Cardiac muscle cell (in vitro differentiated cells and primary cell): ENCODE measurements around the gene SNTB2. TPM values are rescaled to one million over a fixed set of nuclear protein-coding genes. Genes with fewer than 3 reads are reported as not detected.

Source experiments
- DNase-seq, 2 donors: peaks; one replicate each; pipeline versions ENCODE4 v3.0.0 to v3.0.0-alpha.2; 2010 to 2017; ENCODE audit warnings: low read depth in 1 of 2, low spot score in 1 of 2
- H3K27ac ChIP-seq: fragments of 200-600 bp; sonication (generic); 2 replicates; pipeline ENCODE4 v1.5.1; 2016
- H3K27me3 ChIP-seq: fragments of 200-600 bp; sonication (generic); 2 replicates; pipeline ENCODE4 v1.6.0; 2016; ENCODE audit warnings: control low read depth
- H3K36me3 ChIP-seq: fragments of 200-600 bp; sonication (generic); 2 replicates; pipeline ENCODE4 v1.5.1; 2016; ENCODE audit warnings: control low read depth
- H3K4me1 ChIP-seq: fragments of 200-600 bp; sonication (generic); 2 replicates; pipeline ENCODE4 v1.8.1; 2017; ENCODE audit warnings: low read depth, mild to moderate bottlenecking, mixed run types
- H3K4me3 ChIP-seq: fragments of 200-600 bp; sonication (generic); 2 replicates; pipeline ENCODE4 v1.5.1; 2016; ENCODE audit warnings: mild to moderate bottlenecking
- H3K9me3 ChIP-seq: fragments of 200-600 bp; sonication (generic); 2 replicates; pipeline ENCODE4 v1.5.1; 2017; ENCODE audit warnings: low read depth, mild to moderate bottlenecking, control low read depth
- CTCF ChIP-seq: IDR thresholded peaks from 2 replicates; pipeline ENCODE4 v1.5.1; 2012; ENCODE audit warnings: low read depth, mild to moderate bottlenecking, low read length
- polyA plus RNA-seq: library from polyadenylated mRNA; unstranded; fragments of >200 nt; fragmentation: Nextera tagmentation; extraction: Ambion mirVana; gene quantifications from 2 replicates; pipeline ENCODE4 v1.2.1, GENCODE V29; 2016
- total RNA-seq: library from RNA; depleted of rRNA; stranded (reverse); fragments of >200 nt; gene quantifications from 2 replicates; pipeline ENCODE4 v1.2.3, GENCODE V29; 2016

SNTB2 gene
- total and polyA plus RNA-seq, 2 experiments from 2014 or later, result 12.7 to 17.1 TPM

DNA sequence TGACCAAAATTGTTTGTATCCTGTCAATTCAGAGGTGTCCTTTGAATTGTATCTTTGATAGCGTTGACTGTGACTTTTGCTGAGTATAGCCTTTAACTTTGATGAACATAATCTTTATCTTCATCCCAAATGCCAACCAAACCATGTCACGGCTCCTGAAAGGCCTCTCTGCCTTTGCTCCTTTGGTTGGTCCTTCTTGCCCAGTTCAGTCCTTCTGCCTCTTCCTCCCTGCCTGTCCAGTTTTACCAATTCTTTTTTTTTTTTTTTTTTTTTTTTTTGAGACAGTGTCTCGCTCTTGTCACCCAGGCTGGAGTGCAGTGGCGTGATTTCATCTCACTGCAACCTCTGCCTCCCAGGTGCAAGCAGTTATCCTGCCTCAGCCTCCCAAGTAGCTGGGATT is 111.3 kb downstream of the SNTB2 start:
- TF ChIP-seq CTCF, result no peak
- Histone ChIP-seq H3K9me3 (no peaks in the 10 kb centered on the region), H3K4me1 (no peaks in the 10 kb centered on the region), H3K4me3 (no peak overlapping the region), H3K27ac (no peak overlapping the region), H3K36me3 (peaks cover 3% of the 10 kb centered on the region), H3K27me3 (no peaks in the 10 kb centered on the region)
- DNase-seq, result no peak

DNA sequence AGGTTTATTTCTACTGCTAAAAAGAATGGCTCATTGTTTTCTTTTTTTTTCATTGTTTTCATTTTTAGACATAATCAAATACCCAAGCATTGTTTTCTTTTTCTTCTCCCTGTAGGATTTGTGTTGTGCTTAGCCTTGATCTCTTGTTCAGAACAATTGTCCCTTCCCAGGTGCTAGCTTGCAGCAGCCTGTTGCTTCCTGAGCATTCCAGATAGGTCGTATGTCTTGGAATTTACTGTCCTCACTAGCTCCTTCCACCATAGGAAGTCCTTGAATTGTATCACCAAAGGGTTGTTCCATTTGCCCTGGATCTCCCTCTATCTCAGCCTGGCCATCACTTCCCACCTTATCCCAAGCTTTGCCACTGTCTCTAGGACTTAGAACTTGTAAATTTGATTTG is 114.2 kb downstream of the SNTB2 start:
- Histone ChIP-seq H3K4me1 (no peaks in the 10 kb centered on the region), H3K36me3 (peaks cover 3% of the 10 kb centered on the region), H3K9me3 (no peaks in the 10 kb centered on the region), H3K27me3 (no peaks in the 10 kb centered on the region), H3K27ac (no peak overlapping the region), H3K4me3 (no peak overlapping the region)
- no peak for TF ChIP-seq CTCF
- no peak for DNase-seq

DNA sequence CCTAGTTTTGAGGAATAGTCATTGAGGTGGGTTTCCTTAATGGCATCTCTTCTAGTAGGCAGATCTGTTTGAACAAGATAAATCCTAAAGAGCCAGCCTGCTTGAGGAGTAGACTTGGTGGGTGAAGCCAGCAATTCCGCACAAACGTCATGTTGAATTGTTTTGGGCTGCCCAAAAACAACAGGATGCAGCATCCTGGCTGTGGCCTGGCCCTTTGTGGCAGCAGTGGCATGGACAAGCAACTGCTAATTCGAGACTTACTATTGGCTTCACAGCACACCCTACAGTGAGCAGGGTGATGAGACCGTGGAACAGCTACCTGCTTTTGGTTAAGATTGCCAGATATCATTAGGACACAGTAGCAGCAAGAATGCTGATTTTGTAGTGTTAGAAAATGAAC is 114.9 kb downstream of the SNTB2 start:
- Histone ChIP-seq H3K27me3 (no peaks in the 10 kb centered on the region), H3K4me1 (no peaks in the 10 kb centered on the region), H3K27ac (no peak overlapping the region), H3K9me3 (no peaks in the 10 kb centered on the region), H3K4me3 (no peak overlapping the region), H3K36me3 (peaks cover 3% of the 10 kb centered on the region)
- TF ChIP-seq CTCF, result no peak
- DNase-seq, result no peak

- Histone ChIP-seq H3K9me3 (no peaks in the 10 kb centered on the region), H3K36me3 (peaks cover 3% of the 10 kb centered on the region), H3K27me3 (no peaks in the 10 kb centered on the region), H3K4me1 (no peaks in the 10 kb centered on the region), H3K4me3 (no peak overlapping the region), H3K27ac (no peak overlapping the region)
- no peak for DNase-seq
- TF ChIP-seq CTCF, result no peak
Observed at GRCh38 chr16:69302301-69302700, 115.3 kb downstream of the SNTB2 start.

DNA sequence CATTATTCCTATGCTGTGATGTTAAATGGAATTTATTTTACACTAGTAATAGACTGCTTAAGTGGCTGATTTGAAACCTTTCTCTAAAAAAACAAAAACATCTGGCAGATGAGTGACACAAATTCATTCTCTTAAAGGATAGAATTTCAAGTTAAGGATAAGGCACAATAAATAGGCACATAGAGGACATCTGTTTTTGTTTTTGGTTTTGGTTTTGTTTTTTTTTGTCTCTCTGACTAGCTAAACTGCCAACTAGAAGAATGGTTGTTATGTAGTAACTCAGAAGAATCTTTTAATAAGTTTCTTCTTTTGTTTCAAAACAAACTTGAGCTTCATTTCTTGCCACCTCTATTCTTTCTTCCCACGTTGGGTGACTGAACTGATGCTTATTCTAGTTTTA is 119.1 kb downstream of the SNTB2 start:
- Histone ChIP-seq H3K4me3 (no peak overlapping the region), H3K27ac (no peak overlapping the region), H3K36me3 (no peaks in the 10 kb centered on the region), H3K9me3 (no peaks in the 10 kb centered on the region), H3K27me3 (no peaks in the 10 kb centered on the region), H3K4me1 (no peaks in the 10 kb centered on the region)
- DNase-seq, result no peak
- no peak for TF ChIP-seq CTCF

DNA sequence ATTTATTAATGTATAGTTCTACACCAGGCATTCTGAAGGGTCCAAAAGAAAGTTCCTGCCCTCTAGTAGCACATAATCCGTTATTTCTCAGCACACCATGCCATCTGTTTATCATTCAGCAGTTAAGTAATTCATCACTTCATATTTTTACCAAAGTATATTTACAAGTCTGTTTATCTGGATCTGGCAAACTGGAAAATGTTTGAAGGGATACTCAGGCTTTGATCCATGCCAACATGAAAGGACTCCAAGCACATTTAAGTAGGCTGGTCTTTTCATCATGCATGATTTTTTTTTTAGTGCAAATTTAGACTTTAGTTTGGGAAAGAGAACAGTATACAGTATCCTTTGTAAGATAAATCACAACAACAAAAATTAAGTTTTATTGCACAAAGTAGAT is 120.1 kb downstream of the SNTB2 start:
- Histone ChIP-seq H3K9me3 (no peaks in the 10 kb centered on the region), H3K27me3 (no peaks in the 10 kb centered on the region), H3K27ac (no peak overlapping the region), H3K4me3 (no peak overlapping the region), H3K36me3 (no peaks in the 10 kb centered on the region), H3K4me1 (peaks cover 1% of the 10 kb centered on the region)
- TF ChIP-seq CTCF, result no peak
- DNase-seq, result no peak
